ENCODE data around the gene RASA4.
"Not testable (repeated sequence)": the region's sequence is repeated elsewhere in the genome, so short reads cannot be mapped to it uniquely, and the experiment has no call there.

RASA4 gene

GRCh38 chr7:102616507-102617125 lies at the start of gene RASA4:
RASA4 (minus strand) TSS chr7:102616756; CDS start chr7:102616689, 67 bp downstream.
- DNase-seq: peak; percentile 80

GRCh38 chr7:102664765-102665164 lies 48.2 kb upstream of the RASA4 start:
- DNase-seq: peak; percentile 43

- DNase-seq: not testable (repeated sequence)
Observed at GRCh38 chr7:102649924-102650323, 33.4 kb upstream of the RASA4 start, which contains the start of gene SPDYE2B. SPDYE2B (plus strand) TSS chr7:102650319; CDS start chr7:102652349, 2,030 bp downstream.

GRCh38 chr7:102647813-102648212 lies 31.3 kb upstream of the RASA4 start:
- peak; percentile 52 for DNase-seq

- not testable (repeated sequence) for DNase-seq
Observed at GRCh38 chr7:102643404-102643803, 26.8 kb upstream of the RASA4 start.

- DNase-seq: not testable (repeated sequence)
Observed at GRCh38 chr7:102642691-102643090, 26.1 kb upstream of the RASA4 start, which contains the start of gene UPK3BL1. UPK3BL1 (minus strand) TSS chr7:102642791; CDS start chr7:102642741, 50 bp downstream.

GRCh38 chr7:102638848-102639247 lies 22.3 kb upstream of the RASA4 start:
- DNase-seq: peak; percentile 55

GRCh38 chr7:102636956-102637355 lies 20.4 kb upstream of the RASA4 start:
- peak; percentile 49 for DNase-seq

GRCh38 chr7:102635354-102635753 lies 18.8 kb upstream of the RASA4 start:
- DNase-seq: not testable (repeated sequence)

- DNase-seq: not testable (repeated sequence)
Observed at GRCh38 chr7:102634299-102634698, 17.7 kb upstream of the RASA4 start.

- DNase-seq: peak; percentile 35
Observed at GRCh38 chr7:102630622-102631021, 14.1 kb upstream of the RASA4 start.

- DNase-seq: not testable (repeated sequence)
Observed at GRCh38 chr7:102627271-102627904, 10.8 kb upstream of the RASA4 start.

- not testable (repeated sequence) for DNase-seq
Observed at GRCh38 chr7:102618122-102618521, 1.6 kb upstream of the RASA4 start.

GRCh38 chr7:102615930-102616329 lies 626 bp downstream of the RASA4 start:
- DNase-seq: not testable (repeated sequence)

GRCh38 chr7:102614873-102615272 lies 1.7 kb downstream of the RASA4 start:
- DNase-seq: not testable (repeated sequence)

GRCh38 chr7:102614346-102614697 lies 2.2 kb downstream of the RASA4 start:
- not testable (repeated sequence) for DNase-seq

GRCh38 chr7:102613575-102614345 lies 2.8 kb downstream of the RASA4 start:
- DNase-seq: peak; percentile 50

GRCh38 chr7:102611675-102612325 lies 4.8 kb downstream of the RASA4 start:
- peak; percentile 58 for DNase-seq

- not testable (repeated sequence) for DNase-seq
Observed at GRCh38 chr7:102611013-102611674, 5.4 kb downstream of the RASA4 start.

- peak; percentile 53 for DNase-seq
Observed at GRCh38 chr7:102610441-102610840, 6.1 kb downstream of the RASA4 start.

GRCh38 chr7:102609734-102610133 lies 6.8 kb downstream of the RASA4 start:
- DNase-seq: peak; percentile 45

GRCh38 chr7:102606848-102607247 lies 9.7 kb downstream of the RASA4 start:
- not testable (repeated sequence) for DNase-seq

All from activated CD8-positive, alpha-beta memory T cell treated with anti-CD3 and anti-CD28 coated beads, Interleukin-2, amount 50 U/mL, for 48 hours (primary cell).